ENCODE measurements around the gene CREBRF.
"Not testable (repeated sequence)": the region's sequence is repeated elsewhere in the genome, so short reads cannot be mapped to it uniquely, and the experiment has no call there.

Gene CREBRF

DNA sequence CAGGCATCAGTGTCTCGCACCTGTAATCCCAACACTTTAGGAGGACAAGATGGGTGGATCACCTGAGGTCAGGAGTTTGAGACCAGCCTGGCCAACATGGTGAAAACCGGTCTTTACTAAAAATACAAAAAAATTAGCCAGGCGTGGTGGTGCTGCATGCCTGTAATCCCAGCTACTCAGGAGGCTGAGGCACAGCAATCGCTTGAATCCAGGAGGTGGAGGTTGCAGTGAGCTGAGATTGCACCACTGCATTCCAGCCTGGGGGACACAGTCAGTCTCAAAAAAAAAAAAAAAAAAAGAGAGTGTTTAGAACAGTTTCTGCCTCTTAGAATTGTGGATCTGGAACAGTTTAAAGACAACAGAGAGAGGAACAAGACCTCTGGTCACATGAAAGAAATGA lies 20.3 kb downstream of the CREBRF start:
- in situ Hi-C loops (cut with HindIII; ENCODE audit: low sequenced_read_pairs): not testable (repeated sequence)

DNA sequence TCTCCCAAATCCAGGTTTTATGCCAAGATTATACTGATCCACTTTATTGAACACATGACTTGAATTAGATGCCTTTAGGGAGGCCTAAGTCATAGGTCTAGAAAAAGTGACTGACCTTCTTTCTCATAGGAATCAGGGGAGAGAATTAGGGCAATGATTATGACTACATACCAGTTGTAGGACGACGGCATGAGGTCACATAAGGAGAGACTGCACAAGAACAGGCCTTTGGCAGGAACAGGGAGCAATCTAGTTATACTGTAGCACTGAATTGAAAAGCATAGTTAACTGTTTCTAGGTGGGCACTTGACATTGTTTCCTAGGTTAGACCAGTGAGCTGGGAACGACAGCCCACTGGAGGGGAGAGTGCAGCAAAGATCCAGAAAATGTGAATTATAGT lies 22.7 kb downstream of the CREBRF start:
- in situ Hi-C loops (cut with HindIII; ENCODE audit: low sequenced_read_pairs): no loop called here

- in situ Hi-C loops (cut with HindIII; ENCODE audit: low sequenced_read_pairs): no loop called here
These were observed 33.4 kb downstream of the CREBRF start for GRCh38 chr5:173089581-173089980.

DNA sequence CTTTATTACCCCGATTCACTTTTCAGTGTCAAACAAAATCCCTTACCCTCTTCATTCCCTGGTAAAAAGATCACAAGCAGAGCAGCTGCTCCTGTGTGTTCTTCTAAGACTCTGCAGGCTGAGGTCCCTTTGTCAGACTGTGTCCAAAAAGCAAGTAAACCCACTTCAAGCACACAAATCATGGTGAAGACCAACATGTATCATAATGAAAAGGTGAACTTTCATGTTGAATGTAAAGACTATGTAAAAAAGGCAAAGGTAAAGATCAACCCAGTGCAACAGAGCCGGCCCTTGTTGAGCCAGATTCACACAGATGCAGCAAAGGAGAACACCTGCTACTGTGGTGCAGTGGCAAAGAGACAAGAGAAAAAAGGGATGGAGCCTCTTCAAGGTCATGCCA lies 34.5 kb downstream of the CREBRF start:
- in situ Hi-C loops (cut with HindIII; ENCODE audit: low sequenced_read_pairs): no loop called here

DNA sequence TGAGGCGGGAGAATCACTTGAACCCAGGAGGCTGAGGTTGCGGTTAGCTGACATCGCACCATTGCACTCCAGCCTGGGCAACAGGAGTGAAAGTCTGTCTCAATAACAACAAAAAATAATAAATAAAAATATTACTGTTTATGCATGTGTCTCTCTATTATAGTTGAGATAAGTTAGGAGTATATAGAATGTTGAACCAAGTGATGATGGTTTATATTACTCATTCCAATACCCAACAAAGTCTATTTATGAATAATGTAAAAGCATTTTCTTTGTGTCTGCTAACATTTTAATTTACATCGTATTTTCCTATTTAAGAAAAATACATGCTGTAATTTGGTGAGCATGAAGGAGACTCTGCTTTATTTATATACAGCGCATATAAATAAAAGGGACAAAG lies 35.8 kb downstream of the CREBRF start:
- in situ Hi-C loops (cut with HindIII; ENCODE audit: low sequenced_read_pairs): no loop called here

GRCh38 chr5:173093606-173094005 lies 37.5 kb downstream of the CREBRF start:
- in situ Hi-C loops (cut with HindIII; ENCODE audit: low sequenced_read_pairs): no loop called here

DNA sequence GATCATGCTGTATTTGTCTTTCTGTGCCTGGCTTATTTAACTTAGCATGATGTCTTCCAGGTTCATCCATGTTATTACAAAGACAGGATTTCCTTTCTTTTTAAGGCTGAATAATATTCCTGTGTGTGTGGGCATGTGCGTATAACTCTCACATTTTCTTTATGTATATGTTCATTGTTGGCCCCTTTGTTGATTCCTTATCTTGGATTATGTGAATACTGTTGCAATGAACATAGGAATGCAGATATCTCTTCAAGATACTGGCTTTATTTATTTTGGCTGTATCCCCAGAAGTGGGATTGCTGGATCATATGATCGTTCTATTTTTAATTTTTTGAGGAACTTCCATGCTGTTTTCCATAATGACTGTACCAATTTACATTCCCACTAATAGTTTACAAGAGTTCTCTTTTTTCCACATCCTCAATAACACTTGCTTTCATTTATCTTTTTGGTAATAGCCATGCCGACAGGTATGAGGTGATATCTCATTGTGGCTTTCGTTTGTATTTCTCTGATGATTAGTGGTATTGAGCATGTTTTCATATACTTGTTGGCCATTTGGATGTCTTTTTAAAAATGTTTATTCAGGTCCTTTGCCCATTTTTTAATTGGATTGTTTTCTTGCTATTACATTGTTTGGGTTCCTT lies 38.0 kb downstream of the CREBRF start:
- in situ Hi-C loops (cut with HindIII; ENCODE audit: low sequenced_read_pairs): no loop called here

- in situ Hi-C loops (cut with HindIII; ENCODE audit: low sequenced_read_pairs): no loop called here
These were observed 42.6 kb downstream of the CREBRF start for GRCh38 chr5:173098787-173099186.

GRCh38 chr5:173099461-173099860 lies 43.3 kb downstream of the CREBRF start:
- in situ Hi-C loops (cut with HindIII; ENCODE audit: low sequenced_read_pairs): no loop called here

- in situ Hi-C loops (cut with HindIII; ENCODE audit: low sequenced_read_pairs): no loop called here
These were observed 45.1 kb downstream of the CREBRF start for GRCh38 chr5:173101245-173101644.

- in situ Hi-C loops (cut with HindIII; ENCODE audit: low sequenced_read_pairs): no loop called here
These were observed 47.3 kb downstream of the CREBRF start for GRCh38 chr5:173103411-173103810.

- in situ Hi-C loops (cut with HindIII; ENCODE audit: low sequenced_read_pairs): no loop called here
These were observed 52.8 kb downstream of the CREBRF start for GRCh38 chr5:173108914-173109313.

DNA sequence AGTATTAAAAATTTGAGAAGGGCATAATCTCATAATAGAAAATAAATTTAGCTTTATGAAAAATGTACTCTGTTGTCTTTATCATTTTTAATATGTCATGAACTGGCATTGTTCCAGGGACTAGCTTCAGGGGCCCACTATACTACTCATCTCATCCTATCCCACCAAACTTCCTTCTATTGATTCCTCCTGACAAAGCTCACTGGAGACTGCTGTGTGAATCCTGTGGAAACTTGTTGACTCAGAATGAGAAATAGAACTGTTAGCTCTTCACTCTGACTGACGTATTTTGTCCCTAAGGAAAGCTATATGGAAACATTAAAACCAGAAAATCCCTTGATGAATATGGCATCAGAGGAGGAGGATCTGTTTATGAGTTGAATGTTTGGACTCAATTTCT lies 58.4 kb downstream of the CREBRF start:
- in situ Hi-C loops (cut with HindIII; ENCODE audit: low sequenced_read_pairs): no loop called here

DNA sequence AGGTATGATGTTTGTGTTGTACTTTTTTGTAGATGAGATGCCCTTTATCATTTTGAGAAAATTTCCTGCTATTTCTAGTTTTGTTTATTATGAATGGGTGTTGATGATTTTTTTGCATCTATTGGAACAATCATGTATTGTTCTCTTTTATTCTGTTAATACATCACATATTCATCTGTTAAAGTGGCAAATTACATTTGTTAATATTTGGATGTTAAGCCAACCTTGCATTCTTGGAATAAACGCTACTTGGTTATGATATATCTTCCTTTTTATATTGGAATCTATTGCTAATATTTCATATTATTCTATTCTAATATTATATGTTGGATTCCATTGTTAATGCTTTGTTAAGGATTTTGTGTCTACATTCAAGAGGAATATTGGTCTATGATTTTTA lies 63.6 kb downstream of the CREBRF start:
- in situ Hi-C loops (cut with HindIII; ENCODE audit: low sequenced_read_pairs): loop anchor here (5.0 kb wide), 1 partner anchor 57 kb away; no protein-coding TSS in a partner anchor

DNA sequence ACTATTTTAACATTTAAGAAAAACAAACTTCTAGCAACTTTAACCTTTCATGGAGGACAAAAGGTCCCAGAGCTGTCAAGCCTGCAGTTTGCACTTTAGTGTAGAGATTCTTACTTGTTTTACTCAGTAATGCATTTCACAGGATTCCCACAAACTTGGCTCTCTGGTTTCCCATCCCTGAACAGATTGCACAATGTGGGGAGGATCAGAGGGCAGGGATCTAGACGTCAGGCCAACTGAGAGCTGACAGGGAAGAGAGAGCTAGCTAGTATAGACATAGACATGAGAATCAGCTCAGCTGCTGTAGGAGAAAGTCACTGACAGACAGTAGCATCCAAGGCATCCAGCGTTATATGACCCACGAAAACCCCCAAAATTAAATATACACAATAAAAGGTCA lies 67.3 kb downstream of the CREBRF start:
- in situ Hi-C loops (cut with HindIII; ENCODE audit: low sequenced_read_pairs): loop anchor here (5.0 kb wide), 1 partner anchor 61 kb away; no protein-coding TSS in a partner anchor

- in situ Hi-C loops (cut with HindIII; ENCODE audit: low sequenced_read_pairs): not testable (repeated sequence)
These were observed 76.0 kb downstream of the CREBRF start for GRCh38 chr5:173132166-173132565.

GRCh38 chr5:173138707-173139106 lies 82.6 kb downstream of the CREBRF start:
- in situ Hi-C loops (cut with HindIII; ENCODE audit: low sequenced_read_pairs): no loop called here

DNA sequence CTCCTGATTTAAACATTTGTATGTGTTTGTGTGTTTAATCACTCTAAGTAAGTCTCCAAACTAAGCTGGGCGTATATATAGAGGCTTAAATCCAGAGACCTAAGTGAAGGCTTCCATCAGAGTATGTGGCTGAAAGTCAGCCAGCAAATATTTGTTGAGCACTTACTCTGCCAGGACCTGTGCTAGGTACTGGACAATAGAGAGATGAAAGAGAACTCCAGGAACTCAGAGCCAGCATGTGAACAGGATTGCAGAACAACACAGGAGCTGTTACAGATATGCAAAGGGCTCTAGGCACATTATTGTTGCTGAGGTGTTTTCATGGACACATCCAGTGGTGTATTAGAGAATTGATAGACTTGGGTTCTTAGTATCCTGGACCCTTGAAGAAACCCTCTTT lies 83.5 kb downstream of the CREBRF start:
- in situ Hi-C loops (cut with HindIII; ENCODE audit: low sequenced_read_pairs): no loop called here

GRCh38 chr5:173140769-173141168 lies 84.6 kb downstream of the CREBRF start:
- in situ Hi-C loops (cut with HindIII; ENCODE audit: low sequenced_read_pairs): no loop called here

DNA sequence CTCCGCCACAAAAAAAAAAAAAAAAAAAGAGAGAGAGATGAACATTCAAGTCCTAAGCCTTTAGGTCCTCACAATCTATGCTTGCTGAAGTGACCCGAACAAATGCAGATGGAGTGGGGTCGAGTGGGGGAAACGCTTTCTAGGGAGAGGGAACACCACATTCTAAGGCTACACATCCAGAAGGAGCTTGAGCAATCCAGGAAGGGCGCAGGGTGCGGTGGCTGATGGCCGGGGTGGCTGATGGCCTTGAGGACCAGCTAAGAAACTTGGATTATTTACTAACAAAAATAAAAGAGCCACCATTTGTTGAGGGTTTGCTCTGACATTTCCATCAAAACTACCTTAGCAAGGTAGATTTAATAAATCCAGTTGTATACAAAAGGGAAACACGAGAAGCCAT lies 87.4 kb downstream of the CREBRF start:
- in situ Hi-C loops (cut with HindIII; ENCODE audit: low sequenced_read_pairs): no loop called here

GRCh38 chr5:173144200-173145176 lies 88.3 kb downstream of the CREBRF start, which contains the start of gene BNIP1:
TSS of gene BNIP1 (plus strand) at chr5:173144531. CDS start at chr5:173144546, 15 bp downstream.
- in situ Hi-C loops (cut with HindIII; ENCODE audit: low sequenced_read_pairs): no loop called here

DNA sequence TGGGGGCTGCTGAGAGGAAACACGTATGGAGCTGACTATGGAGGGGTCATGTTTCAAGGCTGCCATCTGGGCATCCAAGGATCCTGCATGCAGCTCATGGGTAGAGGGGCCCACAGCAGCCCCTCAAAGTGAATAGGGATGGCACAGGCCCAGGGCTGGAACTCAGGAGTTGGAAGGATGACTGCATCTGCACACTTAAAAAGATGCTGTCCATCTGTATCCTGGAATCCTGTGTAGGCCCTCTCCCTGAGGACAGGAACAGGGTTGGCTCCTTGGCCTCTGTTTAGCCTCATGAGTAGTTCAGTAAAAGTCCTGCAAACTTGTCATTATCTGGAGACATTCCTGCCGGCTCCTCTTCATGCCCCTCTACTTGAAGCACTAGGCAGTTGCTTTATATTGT lies 92.2 kb downstream of the CREBRF start:
- in situ Hi-C loops (cut with HindIII; ENCODE audit: low sequenced_read_pairs): no loop called here
